CD4-positive, alpha-beta T cell treated with Interleukin-12 subunit alpha and Interleukin-12 subunit beta, for 1 hour (primary cell): ENCODE results near the gene N4BP2L1.

Experiments
- DNase-seq: peaks from one replicate; pipeline ENCODE4 v3.0.0-alpha.2; 2020

Gene N4BP2L1

GRCh38 chr13:32431361-32431760, 3.4 kb upstream of the N4BP2L1 start:
- DNase-seq, result no peak

- DNase-seq, result no peak
Observed at GRCh38 chr13:32430018-32430747, 2.3 kb upstream of the N4BP2L1 start.

GRCh38 chr13:32429433-32429909, 1.5 kb upstream of the N4BP2L1 start:
- DNase-seq, result no peak

GRCh38 chr13:32428581-32429432, 877 bp upstream of the N4BP2L1 start:
- DNase-seq, result peak; percentile 23

DNA sequence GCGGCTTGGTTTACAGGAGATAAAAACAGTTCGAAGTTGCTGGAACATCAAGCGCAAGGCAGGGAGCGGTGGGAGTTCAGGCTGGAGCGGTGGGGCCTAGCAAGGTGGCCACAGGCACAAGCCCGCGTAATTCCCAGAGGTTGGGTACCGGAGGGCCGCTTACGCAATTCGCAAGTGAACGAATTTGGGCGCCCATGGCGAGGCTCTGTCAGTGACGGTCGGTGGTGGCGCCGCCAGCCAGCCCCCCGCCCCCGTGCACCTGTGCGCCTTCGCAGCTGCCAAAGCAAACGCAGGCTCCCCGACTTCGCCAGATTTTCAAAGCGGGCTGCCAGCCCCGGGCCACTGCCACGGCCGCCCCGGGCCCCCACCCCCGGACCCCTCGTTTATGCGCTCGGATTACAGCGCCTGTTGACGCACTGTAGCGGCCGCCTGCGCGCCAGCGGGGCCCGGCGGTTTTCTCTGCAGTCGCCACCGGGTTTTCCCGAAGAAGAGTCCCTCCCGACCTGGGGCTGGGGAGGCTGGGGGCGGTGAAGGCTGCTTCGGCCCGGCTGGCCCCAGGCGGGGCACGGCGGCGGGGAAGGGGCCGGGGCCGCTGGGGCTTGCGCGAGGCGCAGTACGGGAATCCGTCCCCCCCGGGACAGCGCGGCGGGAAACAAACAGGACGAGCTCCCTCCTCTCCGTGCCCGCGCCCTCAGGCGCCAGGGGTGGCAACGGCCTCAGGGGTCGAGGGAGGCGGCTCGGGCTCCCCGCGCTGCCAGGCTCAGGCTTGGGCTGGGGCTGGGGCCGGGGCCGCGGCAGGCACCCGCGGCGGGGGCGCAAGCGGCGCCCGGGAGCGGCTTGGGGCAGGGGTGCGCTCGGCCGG, 709 bp downstream of the N4BP2L1 start:
- peak; percentile 58 for DNase-seq

GRCh38 chr13:32426191-32426989, 1.5 kb downstream of the N4BP2L1 start:
- peak; percentile 73 for DNase-seq

DNA sequence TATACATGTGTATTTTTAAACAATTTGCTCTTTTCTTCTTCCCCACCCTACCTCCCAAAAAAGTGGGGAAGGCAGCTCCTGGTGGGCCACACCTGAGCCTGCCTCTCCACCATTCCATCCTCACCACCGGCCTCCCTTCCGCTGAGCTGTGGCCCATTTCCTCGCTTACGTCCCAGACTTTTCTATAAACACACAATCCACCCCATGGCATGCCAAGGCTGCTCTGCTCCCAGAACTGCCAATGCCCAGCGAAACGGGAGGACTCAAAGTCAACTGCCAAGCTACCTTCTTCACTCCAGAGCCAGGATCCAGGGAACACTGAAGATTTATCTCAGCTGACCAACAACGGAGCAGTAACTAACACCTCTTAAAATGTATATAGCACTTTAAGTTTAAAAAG, 2.8 kb downstream of the N4BP2L1 start:
- no peak for DNase-seq

DNA sequence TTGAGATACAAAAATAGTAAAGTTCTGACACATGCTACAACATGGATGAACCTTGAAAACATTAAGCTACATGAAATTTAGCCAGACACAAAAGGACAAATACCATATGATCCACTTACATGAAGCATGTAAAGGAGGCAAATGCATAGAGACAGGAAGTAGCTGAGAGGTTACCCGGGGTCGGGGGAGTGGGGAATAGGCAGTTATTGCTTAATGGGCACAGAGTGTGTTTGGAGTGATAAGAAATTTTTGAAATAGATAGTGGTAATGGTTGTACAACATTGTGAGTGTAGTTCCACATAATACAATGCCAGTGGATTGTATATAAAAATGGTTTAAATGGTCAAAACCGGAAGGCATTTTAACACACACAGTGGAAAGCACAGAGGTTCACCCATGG, 4.3 kb downstream of the N4BP2L1 start:
- DNase-seq, result no peak

- DNase-seq, result no peak
Observed at GRCh38 chr13:32419862-32420261, 8.1 kb downstream of the N4BP2L1 start.

- no peak for DNase-seq
Observed at GRCh38 chr13:32417995-32418394, 9.9 kb downstream of the N4BP2L1 start.

- DNase-seq, result peak; percentile 35
Observed at GRCh38 chr13:32415019-32415418, 12.9 kb downstream of the N4BP2L1 start.

DNA sequence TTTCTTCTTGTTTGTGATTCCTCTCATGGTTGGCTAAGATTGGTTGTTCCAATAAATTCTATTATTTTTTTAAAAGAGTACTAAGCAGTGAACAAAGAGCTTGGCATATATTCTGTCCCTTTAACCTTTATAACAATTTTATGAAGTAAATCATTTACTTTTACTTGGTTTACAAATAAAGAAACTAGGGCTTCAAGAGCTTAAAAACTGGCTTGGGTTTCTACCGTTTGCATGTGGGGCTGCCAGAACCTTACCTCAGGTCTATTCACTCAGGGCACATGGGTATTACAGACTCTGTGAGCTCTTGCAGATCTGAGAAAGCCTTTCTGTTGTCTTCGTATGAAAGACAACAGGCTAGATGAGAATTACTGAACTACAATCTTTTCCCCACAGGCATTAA, 13.3 kb downstream of the N4BP2L1 start:
- DNase-seq, result no peak

DNA sequence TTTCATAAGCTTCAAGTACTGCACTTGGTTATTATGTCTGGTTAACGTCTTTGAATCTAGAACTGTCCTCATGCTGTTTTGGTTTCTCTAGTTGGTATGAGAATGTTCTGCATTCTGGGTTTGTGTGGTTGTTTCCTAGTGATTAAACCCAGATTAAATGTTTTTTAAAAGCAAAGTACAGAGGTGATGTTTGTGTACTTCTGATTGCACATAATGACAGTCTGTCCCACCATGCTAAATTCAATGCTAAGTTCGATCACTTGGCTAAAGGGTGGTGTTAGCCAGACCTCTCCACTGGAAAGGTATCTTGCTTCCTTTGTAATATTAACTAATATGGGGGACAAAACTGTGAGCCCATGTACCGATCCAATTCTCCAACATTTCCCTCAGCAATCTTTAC, 14.6 kb downstream of the N4BP2L1 start:
- DNase-seq, result no peak

DNA sequence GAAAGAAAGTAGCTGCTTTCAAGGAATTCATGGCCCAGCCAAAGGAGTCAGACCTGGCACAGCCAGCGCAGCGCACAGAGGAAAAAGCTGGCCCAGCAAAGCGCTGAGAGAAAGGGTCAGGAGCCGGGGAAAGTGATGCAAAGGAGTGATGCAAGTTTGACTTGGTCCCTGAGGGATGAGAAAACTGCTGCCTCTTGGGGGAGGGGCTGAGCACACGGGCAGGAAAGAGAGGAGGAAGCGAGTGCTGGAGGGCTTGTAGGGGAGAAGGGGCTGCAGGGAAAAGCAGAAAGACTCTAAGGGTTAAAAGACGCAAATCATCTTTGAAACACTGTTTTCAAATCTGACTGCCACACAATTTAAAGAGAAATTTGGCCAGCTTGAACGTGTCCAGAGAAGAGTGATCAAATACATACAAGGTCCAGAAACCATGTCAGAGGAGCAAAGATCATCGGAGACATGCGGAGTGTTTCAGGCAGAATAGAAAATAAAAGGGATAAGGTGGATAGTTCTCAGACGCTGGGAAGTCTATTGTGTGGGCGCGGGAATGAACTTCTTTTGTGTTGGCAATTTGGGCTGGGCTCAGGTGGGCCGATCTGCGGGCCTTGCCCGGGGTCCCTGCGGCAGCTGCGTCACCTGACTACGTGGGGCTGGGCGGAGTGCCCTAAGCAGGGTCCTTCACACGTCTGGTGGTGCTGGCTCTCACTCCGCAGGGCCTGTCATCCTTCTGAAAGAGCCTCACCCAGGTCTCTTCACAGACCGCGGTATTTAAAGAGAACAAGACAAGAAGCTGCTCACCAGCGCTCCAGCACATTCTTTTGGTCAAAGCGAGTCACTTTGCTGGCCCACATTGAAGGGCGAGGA, 18.1 kb downstream of the N4BP2L1 start:
- no peak for DNase-seq

DNA sequence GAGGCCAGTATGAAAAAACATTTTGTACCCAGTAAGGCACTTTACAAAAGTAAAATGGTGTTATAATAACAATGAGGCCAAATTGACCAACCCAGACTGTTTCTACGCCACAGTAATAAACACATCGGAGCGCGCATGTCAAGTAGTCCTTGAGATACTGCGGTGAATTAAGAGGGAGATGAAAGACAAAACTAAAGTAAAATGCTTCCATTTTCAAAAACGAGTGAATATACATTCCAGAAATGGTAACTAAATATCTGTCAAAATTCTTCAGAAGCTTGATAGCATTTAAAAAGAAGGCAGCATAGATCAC, 19.0 kb downstream of the N4BP2L1 start:
- DNase-seq, result no peak

GRCh38 chr13:32408296-32409000, 19.5 kb downstream of the N4BP2L1 start:
- no peak for DNase-seq

- no peak for DNase-seq
Observed at GRCh38 chr13:32407854-32408253, 20.1 kb downstream of the N4BP2L1 start.

- no peak for DNase-seq
Observed at GRCh38 chr13:32403108-32403507, 24.8 kb downstream of the N4BP2L1 start.

DNA sequence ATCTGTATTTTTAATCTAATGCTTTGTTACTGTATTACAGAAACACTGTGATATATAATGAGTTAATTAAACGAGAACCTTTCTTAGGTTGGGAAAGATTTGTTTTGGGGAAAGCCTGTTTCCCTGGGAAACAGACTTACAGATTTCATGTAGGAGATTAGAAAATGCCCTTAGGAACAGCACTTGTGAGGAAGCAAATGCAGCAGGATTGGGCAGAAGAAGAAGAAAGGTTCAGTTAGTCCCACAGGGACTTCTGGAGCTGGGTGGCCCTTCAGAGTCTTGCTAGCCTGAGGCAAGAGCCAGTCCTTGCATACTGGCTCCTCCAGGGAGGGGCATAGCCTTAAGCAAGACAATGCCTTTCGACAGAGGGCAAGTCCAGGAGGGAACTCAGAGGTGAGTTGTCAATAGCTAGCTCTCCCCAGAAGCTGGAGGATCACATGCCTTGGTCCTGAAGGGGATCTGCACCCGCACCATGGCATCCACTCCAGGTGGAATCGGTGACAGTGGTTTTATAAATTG, 36.8 kb downstream of the N4BP2L1 start:
- no peak for DNase-seq

GRCh38 chr13:32390484-32390883, 37.4 kb downstream of the N4BP2L1 start:
- no peak for DNase-seq

- peak; percentile 36 for DNase-seq
Observed at GRCh38 chr13:32390048-32390447, 37.9 kb downstream of the N4BP2L1 start.
